ENCODE data around the gene TCTA. TPM values are rescaled to one million over a fixed set of nuclear protein-coding genes. Genes with fewer than 3 reads are reported as not detected.

The TCTA gene
- polyA plus RNA-seq, 1 of the 3 experiments (the other 2 are of a cell fraction): 42.1 TPM

GRCh38 chr3:49465270-49466034 is 53.2 kb downstream of the TCTA start:
- ChIA-PET POLR2A (interaction anchor here (0.6 kb wide), 1 partner anchor 10 kb away, joined by 4 read pairs; no protein-coding TSS in a partner anchor), CTCF (interaction anchor here (1.3 to 2.0 kb wide), 2 partner anchors 16 to 74 kb away, joined by 4 to 5 read pairs; no protein-coding TSS in a partner anchor)
- H3K4me2 ChIP-seq: no peak overlapping the region
- H3K79me2 ChIP-seq (ENCODE audit: insufficient read depth): no peaks in the 10 kb centered on the region
- H3K36me3 ChIP-seq (replicated peaks in 1 of 2; ENCODE audit: control insufficient read depth in 1 of 2, insufficient read depth in 2 of 2, low read length in 1 of 2): no peaks in the 10 kb centered on the region
- peak; percentile 34 for DNase-seq
- H3F3A ChIP-seq (replicated peaks; ENCODE audit: insufficient read depth): peaks cover 13% of the 10 kb centered on the region
- TF ChIP-seq SMC3 (IDR thresholded peaks at IDR 0.05; ENCODE audit: low read depth, low read length) (no peak), MXI1 (IDR thresholded peaks at IDR 0.05; ENCODE audit: low read depth, low read length) (no peak), NRF1 (IDR thresholded peaks at IDR 0.05; ENCODE audit: low read depth, low read length) (no peak), TEAD4 (IDR thresholded peaks at IDR 0.05; ENCODE audit: borderline replicate concordance, insufficient read depth) (no peak)
- peaks cover 13 to 15% of the 10 kb centered on the region in 2 experiments; a peak in 3 of 4 replicates for H3K4me1 ChIP-seq (ENCODE audit: control insufficient read depth in 1 of 2, insufficient read depth in 2 of 2, low read depth in 1 of 2, low read length in 1 of 2)
- no peaks in the 10 kb centered on the region for H4K20me1 ChIP-seq (ENCODE audit: insufficient read depth)
- no peak overlapping the region for H3K4me3 ChIP-seq (ENCODE audit: low read depth in 2 of 2, low read length in 1 of 2)
- peak overlapping the region in 1 of 2 experiments; percentile 5; a peak in 1 of 4 replicates for H3K27ac ChIP-seq (ENCODE audit: low read depth in 2 of 2, low read length in 1 of 2)
- 92% methylated on average over 16 of the region's 18 CpGs for WGBS (ENCODE audit: low lambda C conversion rate)
- no peaks in the 10 kb centered on the region for H3K27me3 ChIP-seq (ENCODE audit: insufficient read depth)
- no peak overlapping the region for H3K9ac ChIP-seq
- H3K9me3 ChIP-seq: no peaks in the 10 kb centered on the region
- no peaks in the 10 kb centered on the region for H3K9me2 ChIP-seq
- no peak overlapping the region for H2AFZ ChIP-seq (ENCODE audit: low read depth)

Other genes starting within 250 kb of the TCTA start
- 40.9 and 43.6 TPM in 2 replicates for gene CCDC71, start 246.1 kb upstream of the TCTA start, polyA plus RNA-seq (2012; rRNA removed)
- gene KLHDC8B, start 240.8 kb upstream of the TCTA start, polyA plus RNA-seq (2012; rRNA removed): 35.3 and 40.6 TPM in 2 replicates
- 4.2 and 5.8 TPM in 2 replicates for gene C3orf62, start 135.2 kb upstream of the TCTA start, polyA plus RNA-seq (2012; rRNA removed)
- gene USP4, start 72.4 kb upstream of the TCTA start, polyA plus RNA-seq (2012; rRNA removed): 33.2 and 45.6 TPM in 2 replicates
- 661 and 815 TPM in 2 replicates for gene GPX1, start 54.1 kb upstream of the TCTA start, polyA plus RNA-seq (2012; rRNA removed)
- 221 and 312 TPM in 2 replicates for gene RHOA, start 447 bp upstream of the TCTA start, polyA plus RNA-seq (2012; rRNA removed)
- 17.6 and 21.3 TPM in 2 replicates for gene AMT, start 10.1 kb downstream of the TCTA start, polyA plus RNA-seq (2012; rRNA removed)
- 38.7 and 56.8 TPM in 2 replicates for gene NICN1, start 16.9 kb downstream of the TCTA start, polyA plus RNA-seq (2012; rRNA removed)
- 50.2 and 54.4 TPM in 2 replicates for gene DAG1, start 57.8 kb downstream of the TCTA start, polyA plus RNA-seq (2012; rRNA removed)
- gene BSN, start 142.1 kb downstream of the TCTA start, polyA plus RNA-seq (2012; rRNA removed): 0.07 and 0.08 TPM in 2 replicates

Data from SK-N-SH (cell line).